ENCODE data around the gene CAPN11.

DNA sequence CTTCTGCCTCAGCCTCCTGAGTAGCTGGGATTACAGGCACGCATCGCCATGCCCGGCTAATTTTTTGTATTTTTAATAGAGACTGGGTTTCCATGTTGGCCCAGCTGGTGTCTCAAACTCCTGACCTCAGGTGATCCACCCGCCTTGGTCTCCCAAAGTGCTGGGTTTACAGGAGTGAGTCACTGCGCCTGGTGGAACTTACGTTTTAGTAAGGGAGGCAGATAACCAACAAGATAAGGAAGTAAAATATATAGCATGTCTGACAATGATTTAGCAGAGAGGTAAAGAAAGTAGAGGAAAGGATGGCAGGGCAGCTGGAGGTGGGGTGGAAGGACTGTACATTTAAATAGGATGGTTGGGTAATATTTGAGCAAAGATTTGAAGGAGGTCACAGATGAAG lies 45.3 kb downstream of the CAPN11 start:
- TF ChIP-seq, protein P1, sequence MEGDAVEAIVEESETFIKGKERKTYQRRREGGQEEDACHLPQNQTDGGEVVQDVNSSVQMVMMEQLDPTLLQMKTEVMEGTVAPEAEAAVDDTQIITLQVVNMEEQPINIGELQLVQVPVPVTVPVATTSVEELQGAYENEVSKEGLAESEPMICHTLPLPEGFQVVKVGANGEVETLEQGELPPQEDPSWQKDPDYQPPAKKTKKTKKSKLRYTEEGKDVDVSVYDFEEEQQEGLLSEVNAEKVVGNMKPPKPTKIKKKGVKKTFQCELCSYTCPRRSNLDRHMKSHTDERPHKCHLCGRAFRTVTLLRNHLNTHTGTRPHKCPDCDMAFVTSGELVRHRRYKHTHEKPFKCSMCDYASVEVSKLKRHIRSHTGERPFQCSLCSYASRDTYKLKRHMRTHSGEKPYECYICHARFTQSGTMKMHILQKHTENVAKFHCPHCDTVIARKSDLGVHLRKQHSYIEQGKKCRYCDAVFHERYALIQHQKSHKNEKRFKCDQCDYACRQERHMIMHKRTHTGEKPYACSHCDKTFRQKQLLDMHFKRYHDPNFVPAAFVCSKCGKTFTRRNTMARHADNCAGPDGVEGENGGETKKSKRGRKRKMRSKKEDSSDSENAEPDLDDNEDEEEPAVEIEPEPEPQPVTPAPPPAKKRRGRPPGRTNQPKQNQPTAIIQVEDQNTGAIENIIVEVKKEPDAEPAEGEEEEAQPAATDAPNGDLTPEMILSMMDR (IDR thresholded peaks at IDR 0.05) = no peak
- no peak for TF ChIP-seq POLR2A (IDR thresholded peaks at IDR 0.05)
